SU-DHL-6 (cell line): ENCODE data around the gene STIMATE.

Experiments used
- H2AFZ ChIP-seq: fragments of 200-600 bp; sonication (generic); 2 replicates; pipeline ENCODE4 v1.6.1; 2014; ENCODE audit warnings: low read depth, mild to moderate bottlenecking, moderate library complexity, mixed read lengths, antibody characterized with exemption, low read length; ENCODE audit not compliant: severe bottlenecking
- H3F3A ChIP-seq: fragments of 200-600 bp; shearing (Covaris generic); 2 replicates; pipeline ENCODE4 v1.6.0; 2016; ENCODE audit warnings: antibody characterized with exemption, mild to moderate bottlenecking; ENCODE audit not compliant: insufficient read depth
- H3K27ac ChIP-seq: fragments of 200-600 bp; sonication (generic); 2 replicates; pipeline ENCODE4 v1.5.1; 2016; ENCODE audit warnings: low read depth, mild to moderate bottlenecking, low read length, moderate library complexity, mixed read lengths
- H3K27me3 ChIP-seq: fragments of 200-600 bp; sonication (generic), shearing (Covaris generic); 2 replicates; pipeline ENCODE4 v1.6.0; 2014; ENCODE audit warnings: mild to moderate bottlenecking, low read length
- H3K36me3 ChIP-seq: fragments of 200-600 bp; sonication (generic); 2 replicates; pipeline ENCODE4 v1.6.1; 2014; ENCODE audit warnings: mild to moderate bottlenecking, low read length, mixed read lengths
- H3K4me2 ChIP-seq: fragments of 300-600, 200-600 bp; shearing (Covaris generic), sonication (generic); 2 replicates; pipeline ENCODE4 v1.6.0; 2014; ENCODE audit warnings: low read length, low read depth, mild to moderate bottlenecking; ENCODE audit not compliant: poor library complexity, severe bottlenecking
- H3K4me3 ChIP-seq: fragments of 200-600 bp; sonication (generic); 2 replicates; pipeline ENCODE4 v1.5.1; 2014; ENCODE audit warnings: antibody characterized with exemption, low read length, mild to moderate bottlenecking, mixed read lengths; ENCODE audit not compliant: insufficient read depth, poor library complexity, severe bottlenecking
- H3K79me2 ChIP-seq: fragments of 200-600 bp; sonication (generic); 2 replicates; pipeline ENCODE4 v1.6.1; 2014; ENCODE audit warnings: mild to moderate bottlenecking, low read length, moderate library complexity; ENCODE audit not compliant: insufficient read depth
- H3K9ac ChIP-seq: fragments of 200-600 bp; sonication (generic); 2 replicates; pipeline ENCODE4 v1.7.0; 2014; ENCODE audit warnings: mild to moderate bottlenecking, low read length
- H3K9me2 ChIP-seq: fragments of 200-600 bp; sonication (generic); replicated peaks from 2 replicates; pipeline ENCODE4 v1.6.1; 2014; ENCODE audit warnings: low read length; ENCODE audit not compliant: insufficient read depth
- H3K9me3 ChIP-seq: fragments of 200-600 bp; sonication (generic); 2 replicates; pipeline ENCODE4 v1.6.1; 2014; ENCODE audit warnings: low read length, mixed read lengths; ENCODE audit not compliant: insufficient read depth
- H4K20me1 ChIP-seq: fragments of 200-600 bp; sonication (generic); 2 replicates; pipeline ENCODE4 v1.6.1; 2014; ENCODE audit warnings: low read depth, mild to moderate bottlenecking, antibody characterized with exemption, low read length, moderate library complexity, mixed read lengths
- EZH2phosphoT487 ChIP-seq: fragments of 200-600 bp; sonication (generic), shearing (Covaris generic); conservative IDR thresholded peaks from 2 replicates; pipeline ENCODE4 v1.6.1; 2018; ENCODE audit warnings: mild to moderate bottlenecking, antibody characterized with exemption, low read length, moderate library complexity, mixed read lengths
- TF ChIP-seq, protein P1 (sequence below): fragments of 200-600 bp; sonication (generic); IDR thresholded peaks from one replicate; pipeline ENCODE4 v1.5.1; 2017; ENCODE audit warnings: antibody characterized with exemption, mild to moderate bottlenecking, low read length, moderate library complexity; ENCODE audit not compliant: insufficient read depth, poor library complexity, severe bottlenecking

The STIMATE gene

DNA sequence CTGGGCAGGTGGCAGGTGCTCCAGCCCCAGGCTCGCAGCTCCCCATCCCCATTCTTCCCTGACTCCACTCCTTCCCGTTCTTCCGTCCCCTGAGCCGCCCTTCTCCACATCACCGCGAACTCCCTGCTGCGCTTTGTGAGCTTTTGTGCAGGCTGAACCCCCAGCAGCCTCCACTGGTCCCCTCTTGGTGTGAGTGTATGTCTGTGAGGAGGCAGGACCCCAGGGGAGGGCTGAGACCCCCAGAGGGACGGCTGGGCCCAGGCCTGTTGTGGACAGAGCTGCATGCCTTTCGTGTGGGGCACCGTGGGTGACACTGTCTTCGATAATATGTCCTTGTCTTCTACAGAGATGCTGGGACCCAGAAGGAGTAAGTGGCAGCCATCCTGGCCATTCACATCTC, 110.1 kb downstream of the STIMATE start:
- Histone ChIP-seq H2AFZ (no peak overlapping the region), H3K4me3 (no peak overlapping the region), H3K36me3 (no peaks in the 10 kb centered on the region), H3K27me3 (no peaks in the 10 kb centered on the region), H4K20me1 (no peaks in the 10 kb centered on the region), H3F3A (no peaks in the 10 kb centered on the region), H3K9ac (no peak overlapping the region), H3K4me2 (no peak overlapping the region), H3K9me3 (no peaks in the 10 kb centered on the region), H3K79me2 (no peaks in the 10 kb centered on the region), H3K27ac (no peak overlapping the region), H3K9me2 (no peaks in the 10 kb centered on the region)
- TF ChIP-seq, protein P1, sequence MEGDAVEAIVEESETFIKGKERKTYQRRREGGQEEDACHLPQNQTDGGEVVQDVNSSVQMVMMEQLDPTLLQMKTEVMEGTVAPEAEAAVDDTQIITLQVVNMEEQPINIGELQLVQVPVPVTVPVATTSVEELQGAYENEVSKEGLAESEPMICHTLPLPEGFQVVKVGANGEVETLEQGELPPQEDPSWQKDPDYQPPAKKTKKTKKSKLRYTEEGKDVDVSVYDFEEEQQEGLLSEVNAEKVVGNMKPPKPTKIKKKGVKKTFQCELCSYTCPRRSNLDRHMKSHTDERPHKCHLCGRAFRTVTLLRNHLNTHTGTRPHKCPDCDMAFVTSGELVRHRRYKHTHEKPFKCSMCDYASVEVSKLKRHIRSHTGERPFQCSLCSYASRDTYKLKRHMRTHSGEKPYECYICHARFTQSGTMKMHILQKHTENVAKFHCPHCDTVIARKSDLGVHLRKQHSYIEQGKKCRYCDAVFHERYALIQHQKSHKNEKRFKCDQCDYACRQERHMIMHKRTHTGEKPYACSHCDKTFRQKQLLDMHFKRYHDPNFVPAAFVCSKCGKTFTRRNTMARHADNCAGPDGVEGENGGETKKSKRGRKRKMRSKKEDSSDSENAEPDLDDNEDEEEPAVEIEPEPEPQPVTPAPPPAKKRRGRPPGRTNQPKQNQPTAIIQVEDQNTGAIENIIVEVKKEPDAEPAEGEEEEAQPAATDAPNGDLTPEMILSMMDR: no peak
- TF ChIP-seq EZH2phosphoT487: no peak
